Measurements from ENCODE around the gene SUSD1. TPM values are rescaled to one million over a fixed set of nuclear protein-coding genes. Genes with fewer than 3 reads are reported as not detected.

Gene SUSD1
- total RNA-seq, 1 donor, result 14.5 TPM

DNA sequence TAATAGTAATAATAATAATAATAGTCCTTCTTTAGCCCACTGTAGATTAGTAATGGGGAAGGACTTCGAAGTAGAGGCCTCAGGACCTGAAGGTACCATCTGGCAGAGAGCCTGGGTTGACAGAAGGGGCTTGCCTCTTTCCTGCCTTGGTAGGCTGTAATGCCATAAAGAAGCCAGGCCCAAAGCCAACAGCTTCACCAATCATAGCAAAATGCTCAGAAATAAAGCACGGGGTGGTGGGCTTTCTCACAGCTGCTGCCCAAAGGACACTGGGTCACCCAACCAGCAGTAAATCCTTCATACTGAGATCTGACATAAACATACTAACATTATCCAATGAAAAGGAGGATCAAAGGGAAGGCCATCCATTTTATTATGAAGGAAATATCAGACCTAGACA, 70.7 kb downstream of the SUSD1 start:
- H3K27ac ChIP-seq (ENCODE audit: low read depth, low read length), result no peak overlapping the region
- no peaks in the 10 kb centered on the region for H3K36me3 ChIP-seq (ENCODE audit: insufficient read depth, low read length)
- no peaks in the 10 kb centered on the region for H3K4me1 ChIP-seq (ENCODE audit: insufficient read depth, low read length)
- no peaks in the 10 kb centered on the region for H3K27me3 ChIP-seq (ENCODE audit: insufficient read depth, low read length)
- DNase-seq (ENCODE audit: insufficient read length, low spot score, missing footprints), result no peak
- H2AFZ ChIP-seq (ENCODE audit: low read length), result no peak overlapping the region
- no peaks in the 10 kb centered on the region for H4K20me1 ChIP-seq (ENCODE audit: insufficient read depth, low read length)
- H3K9me3 ChIP-seq (ENCODE audit: low read depth, low read length), result no peaks in the 10 kb centered on the region
- no peak overlapping the region for H3K4me2 ChIP-seq (ENCODE audit: insufficient read depth, low read length)
- no peaks in the 10 kb centered on the region for H3K79me2 ChIP-seq (ENCODE audit: insufficient read depth, low read length)
- no peak overlapping the region for H3K4me3 ChIP-seq (ENCODE audit: insufficient read depth, low read length)
- no peak for TF ChIP-seq CTCF (IDR thresholded peaks at IDR 0.05; ENCODE audit: extremely low read depth, low read depth, low read length)

DNA sequence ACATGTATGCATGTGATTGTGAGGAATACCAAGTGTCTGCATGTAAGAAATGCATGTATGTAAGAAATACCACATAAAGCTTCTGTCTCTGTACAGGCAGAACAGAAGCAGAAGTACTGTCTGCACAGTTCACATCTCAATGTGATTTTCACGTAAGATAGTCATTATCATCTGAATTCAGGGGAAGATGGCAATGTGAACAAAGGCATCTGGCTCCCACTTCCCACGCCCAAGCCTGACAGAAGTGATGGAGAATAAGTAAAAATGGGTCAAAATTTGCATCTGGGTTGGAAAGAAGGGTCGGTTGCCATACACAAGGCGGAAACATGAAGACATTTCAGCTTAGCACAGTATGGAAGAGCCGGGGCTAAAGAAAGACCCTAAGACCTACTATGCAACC, 71.7 kb downstream of the SUSD1 start:
- no peaks in the 10 kb centered on the region for H3K9me3 ChIP-seq (ENCODE audit: low read depth, low read length)
- H3K4me3 ChIP-seq (ENCODE audit: insufficient read depth, low read length), result no peak overlapping the region
- TF ChIP-seq CTCF (IDR thresholded peaks at IDR 0.05; ENCODE audit: extremely low read depth, low read depth, low read length), result no peak
- H2AFZ ChIP-seq (ENCODE audit: low read length), result no peak overlapping the region
- H3K79me2 ChIP-seq (ENCODE audit: insufficient read depth, low read length), result no peaks in the 10 kb centered on the region
- no peaks in the 10 kb centered on the region for H3K4me1 ChIP-seq (ENCODE audit: insufficient read depth, low read length)
- no peak overlapping the region for H3K4me2 ChIP-seq (ENCODE audit: insufficient read depth, low read length)
- no peak overlapping the region for H3K27ac ChIP-seq (ENCODE audit: low read depth, low read length)
- H3K27me3 ChIP-seq (ENCODE audit: insufficient read depth, low read length), result no peaks in the 10 kb centered on the region
- no peaks in the 10 kb centered on the region for H3K36me3 ChIP-seq (ENCODE audit: insufficient read depth, low read length)
- no peak for DNase-seq (ENCODE audit: insufficient read length, low spot score, missing footprints)
- H4K20me1 ChIP-seq (ENCODE audit: insufficient read depth, low read length), result no peaks in the 10 kb centered on the region

GRCh38 chr9:112097712-112098688, 77.1 kb downstream of the SUSD1 start:
- Histone ChIP-seq H3K79me2 (ENCODE audit: insufficient read depth, low read length) (no peaks in the 10 kb centered on the region), H3K36me3 (ENCODE audit: insufficient read depth, low read length) (no peaks in the 10 kb centered on the region), H3K4me2 (ENCODE audit: insufficient read depth, low read length) (no peak overlapping the region), H3K27ac (ENCODE audit: low read depth, low read length) (no peak overlapping the region), H3K27me3 (ENCODE audit: insufficient read depth, low read length) (no peaks in the 10 kb centered on the region), H3K9me3 (ENCODE audit: low read depth, low read length) (no peaks in the 10 kb centered on the region), H4K20me1 (ENCODE audit: insufficient read depth, low read length) (no peaks in the 10 kb centered on the region), H3K4me1 (ENCODE audit: insufficient read depth, low read length) (no peaks in the 10 kb centered on the region), H2AFZ (ENCODE audit: low read length) (peak overlapping the region; percentile 77), H3K4me3 (ENCODE audit: insufficient read depth, low read length) (no peak overlapping the region)
- peak; percentile 76 for DNase-seq (ENCODE audit: insufficient read length, low spot score, missing footprints)
- TF ChIP-seq CTCF (IDR thresholded peaks at IDR 0.05; ENCODE audit: extremely low read depth, low read depth, low read length), result peak; percentile 96

GRCh38 chr9:112094948-112095681, 80.0 kb downstream of the SUSD1 start:
- TF ChIP-seq CTCF (IDR thresholded peaks at IDR 0.05; ENCODE audit: extremely low read depth, low read depth, low read length), result no peak
- Histone ChIP-seq H3K4me3 (ENCODE audit: insufficient read depth, low read length) (no peak overlapping the region), H3K79me2 (ENCODE audit: insufficient read depth, low read length) (no peaks in the 10 kb centered on the region), H3K36me3 (ENCODE audit: insufficient read depth, low read length) (no peaks in the 10 kb centered on the region), H3K4me2 (ENCODE audit: insufficient read depth, low read length) (no peak overlapping the region), H2AFZ (ENCODE audit: low read length) (no peak overlapping the region), H3K27me3 (ENCODE audit: insufficient read depth, low read length) (no peaks in the 10 kb centered on the region), H3K4me1 (ENCODE audit: insufficient read depth, low read length) (no peaks in the 10 kb centered on the region), H3K27ac (ENCODE audit: low read depth, low read length) (no peak overlapping the region), H4K20me1 (ENCODE audit: insufficient read depth, low read length) (no peaks in the 10 kb centered on the region), H3K9me3 (ENCODE audit: low read depth, low read length) (no peaks in the 10 kb centered on the region)
- no peak for DNase-seq (ENCODE audit: insufficient read length, low spot score, missing footprints)

Data from osteoblast (primary cell).